NCI-H460 (cell line): Measurements from ENCODE around the gene TMCO4. TPM values are rescaled to one million over a fixed set of nuclear protein-coding genes. Genes with fewer than 3 reads are reported as not detected.
"Not testable (repeated sequence)": the region's sequence is repeated elsewhere in the genome, so short reads cannot be mapped to it uniquely, and the experiment has no call there.

ENCODE experiments used
- DNase-seq: peaks from one replicate; pipeline ENCODE4 v3.0.0-alpha.2; 2016; ENCODE audit warnings: low read depth; ENCODE audit errors: extremely low read depth
- total RNA-seq: library from RNA; depleted of rRNA; stranded (reverse); fragments of >200 nt; shearing (Covaris generic); gene quantifications from 2 replicates; pipeline ENCODE4 v1.2.3, GENCODE V29; 2014

The TMCO4 gene
- total RNA-seq, 1 experiment from 2014 or later: 4.7 TPM

DNA sequence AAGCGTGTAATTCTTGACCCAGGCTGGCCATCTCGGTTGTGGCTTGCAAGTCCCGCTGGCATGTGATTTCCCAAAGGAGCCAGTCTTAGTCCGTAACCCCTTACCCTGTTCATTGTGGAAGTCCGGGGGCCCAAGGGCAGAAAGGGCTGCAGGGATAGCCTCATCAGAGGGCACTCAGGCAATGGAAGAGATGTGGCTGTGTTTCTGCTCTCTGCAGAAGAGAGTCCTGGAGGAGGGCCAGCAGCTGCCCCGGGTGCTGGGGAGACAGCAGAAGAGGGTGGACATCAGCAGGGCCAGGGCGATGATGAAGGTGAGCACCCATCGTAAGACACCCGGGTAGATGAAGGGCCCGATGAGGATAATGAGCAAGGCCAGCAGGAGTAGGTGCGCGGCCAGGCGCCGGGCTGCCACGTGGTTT is 14.5 kb upstream of the TMCO4 start:
- DNase-seq: no peak

DNA sequence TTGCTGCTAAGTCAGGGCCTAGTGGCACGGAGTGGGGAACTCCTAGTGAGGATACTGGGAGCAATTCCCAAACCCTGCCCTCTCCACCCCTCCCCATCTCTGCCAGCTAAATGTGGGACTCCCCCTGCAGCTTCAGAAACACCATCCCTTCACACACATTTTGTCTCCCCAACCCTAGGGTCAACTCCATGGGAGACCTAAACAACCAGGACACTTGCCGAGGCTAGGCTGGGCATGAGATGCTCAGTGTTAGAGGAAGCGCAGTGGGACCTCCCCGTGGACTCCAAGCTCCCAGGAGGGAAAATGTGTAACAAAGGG is 13.9 kb upstream of the TMCO4 start:
- no peak for DNase-seq

DNA sequence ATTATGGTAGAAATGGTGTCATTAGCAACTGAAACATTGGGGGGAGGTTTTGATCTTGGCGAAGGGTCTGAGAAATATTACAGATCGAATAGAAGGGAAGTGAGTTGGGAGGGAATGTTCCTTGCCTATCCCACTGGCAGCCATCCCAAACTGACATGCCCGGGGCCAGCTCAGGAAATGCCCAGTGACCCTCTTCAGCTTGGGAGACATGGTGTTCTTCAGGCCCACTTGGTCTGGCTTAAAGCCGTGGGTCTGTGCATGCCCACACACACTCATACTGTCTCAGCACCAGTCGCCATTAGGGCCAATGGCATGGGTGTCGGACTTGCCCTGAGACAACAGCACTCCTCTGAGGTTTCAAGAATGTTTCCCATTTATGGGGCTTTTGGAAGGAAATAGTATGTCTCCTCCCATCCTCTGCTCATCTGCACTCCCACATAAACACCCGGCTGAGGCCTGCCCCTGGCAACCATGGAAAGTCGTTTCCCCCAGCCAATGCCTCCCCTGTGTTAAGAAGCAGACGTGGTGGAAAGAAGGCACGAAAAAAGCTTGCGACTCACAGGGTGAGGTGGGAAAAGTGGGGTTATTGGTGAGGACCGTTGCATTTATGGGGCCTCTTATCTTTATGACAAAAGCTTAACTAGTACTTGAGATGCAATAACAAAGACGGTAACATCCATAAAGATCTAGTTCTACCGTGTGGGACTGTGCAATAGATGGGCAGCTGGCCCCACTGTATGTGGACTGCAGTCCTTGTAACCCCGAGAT is 13.3 kb upstream of the TMCO4 start:
- no peak for DNase-seq

DNA sequence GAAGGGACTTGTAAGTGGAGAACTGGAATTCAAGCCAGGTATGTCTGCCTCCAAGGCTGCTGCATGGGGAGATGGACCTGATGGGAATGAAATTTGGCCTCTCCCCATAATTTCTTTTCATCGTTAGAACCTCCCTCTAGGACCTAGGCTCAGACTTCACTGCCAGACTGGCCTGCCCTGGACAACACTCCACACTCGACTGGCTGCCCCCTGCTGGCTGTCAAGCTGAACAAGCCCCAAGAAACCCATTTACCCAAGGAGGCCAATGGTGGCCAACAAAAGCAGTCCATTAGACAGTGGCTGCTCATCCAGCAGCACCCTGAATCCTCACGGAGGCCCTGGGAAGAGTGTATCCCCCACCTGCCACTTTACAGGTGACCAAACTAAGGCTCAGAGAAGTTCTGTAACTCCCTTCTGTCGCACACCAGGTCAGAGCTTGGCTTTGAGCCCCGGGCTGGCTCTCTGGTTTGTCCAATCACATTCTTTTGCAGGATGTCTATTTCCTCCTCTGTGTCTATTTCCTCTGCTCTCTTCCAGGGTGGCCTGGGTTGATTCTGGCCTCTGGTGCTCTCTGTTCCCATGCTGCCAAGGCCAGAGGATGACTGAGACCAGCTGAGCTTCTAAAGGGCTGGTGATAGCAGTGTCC is 11.6 kb upstream of the TMCO4 start:
- DNase-seq: no peak

DNA sequence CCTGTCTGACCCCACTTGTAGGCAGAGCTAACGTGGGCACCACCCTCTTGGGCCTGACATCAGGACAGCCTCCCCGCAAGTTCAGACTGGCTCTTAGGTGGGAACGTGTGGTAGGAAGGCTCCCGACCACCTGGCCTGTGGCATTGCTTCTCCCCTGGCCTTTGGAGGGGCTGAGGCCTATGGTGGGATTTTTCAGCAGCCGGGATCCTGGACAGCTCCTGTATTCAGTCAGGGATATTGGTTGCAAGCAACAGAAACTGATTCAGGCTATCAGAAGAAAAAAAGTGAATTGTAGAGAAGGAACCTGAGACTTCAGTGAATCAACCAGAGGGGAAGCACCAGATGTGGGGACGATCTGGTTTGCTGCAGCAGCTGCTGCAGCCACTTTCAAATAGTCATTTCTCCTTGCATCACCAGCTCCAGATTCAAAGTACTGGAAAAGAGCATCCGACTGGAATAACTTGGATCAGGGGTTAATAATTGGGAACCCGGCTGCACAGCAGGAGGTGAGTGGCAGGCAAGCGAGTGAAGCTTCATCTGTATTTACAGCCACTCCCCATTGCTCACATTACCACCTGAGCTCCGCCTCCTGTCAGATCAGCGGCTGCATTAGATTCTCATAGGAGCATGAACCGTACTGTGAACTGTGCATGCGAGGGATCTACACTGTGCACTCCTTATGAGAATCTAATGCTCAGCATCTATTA is 9.5 kb upstream of the TMCO4 start:
- no peak for DNase-seq

DNA sequence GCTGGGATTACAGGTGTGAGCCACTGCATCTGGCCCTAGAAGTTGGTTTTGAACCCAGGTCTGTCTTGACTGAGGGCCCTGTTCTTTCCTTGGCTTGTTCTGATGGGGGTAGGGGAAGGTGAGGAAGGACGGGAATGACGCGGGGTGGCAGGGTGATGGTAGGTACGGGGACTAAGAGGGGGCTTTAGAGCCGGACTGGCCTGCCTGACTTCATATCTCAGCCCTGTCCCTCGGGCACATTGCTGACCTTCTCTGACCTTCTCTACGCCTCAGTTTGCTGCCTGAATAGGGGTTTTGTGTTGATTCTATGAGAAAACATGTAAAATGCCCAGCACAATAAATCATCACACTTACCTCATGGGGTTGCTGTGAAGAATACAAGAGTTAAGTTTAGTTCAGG is 8.6 kb upstream of the TMCO4 start:
- no peak for DNase-seq

DNA sequence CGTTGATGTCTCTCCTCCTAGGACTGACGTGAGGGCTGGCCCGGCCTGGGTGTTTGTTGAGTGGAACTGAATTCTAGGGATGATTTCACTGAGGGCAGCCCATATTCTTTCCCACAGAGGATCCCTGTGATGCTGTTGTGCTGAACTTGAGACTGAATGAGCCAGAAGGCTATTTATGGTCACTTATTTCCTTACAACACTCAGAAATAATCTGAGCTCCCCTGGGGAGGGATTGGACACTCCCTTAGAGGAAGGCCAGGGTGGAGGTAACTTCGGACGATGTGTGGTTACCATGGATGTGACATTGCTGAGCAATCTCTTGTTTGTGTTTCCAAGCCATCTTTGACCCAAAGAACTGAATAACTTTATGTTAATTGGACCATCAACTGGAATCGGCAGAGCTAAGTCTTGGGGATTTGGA is 5.1 kb upstream of the TMCO4 start:
- no peak for DNase-seq

DNA sequence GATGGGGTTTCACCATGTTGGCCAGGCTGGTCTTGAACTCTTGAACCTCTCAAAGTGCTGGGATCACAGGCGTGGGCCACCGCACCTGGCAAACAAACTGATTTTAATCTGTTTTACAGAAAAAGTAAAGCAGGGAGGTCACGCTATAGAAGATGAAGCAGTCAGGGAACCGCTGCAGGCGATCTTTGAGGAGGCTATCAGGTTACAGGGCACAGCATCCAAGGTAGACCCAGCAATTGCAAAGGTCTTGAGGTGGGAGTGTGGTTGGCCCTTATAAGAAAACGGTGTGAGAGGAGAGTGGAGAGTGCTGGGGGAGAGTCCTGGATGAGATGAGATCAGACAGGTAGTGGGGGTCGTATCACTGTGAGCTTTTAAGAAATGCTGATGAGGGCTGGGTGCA is 2.6 kb upstream of the TMCO4 start:
- DNase-seq: no peak

DNA sequence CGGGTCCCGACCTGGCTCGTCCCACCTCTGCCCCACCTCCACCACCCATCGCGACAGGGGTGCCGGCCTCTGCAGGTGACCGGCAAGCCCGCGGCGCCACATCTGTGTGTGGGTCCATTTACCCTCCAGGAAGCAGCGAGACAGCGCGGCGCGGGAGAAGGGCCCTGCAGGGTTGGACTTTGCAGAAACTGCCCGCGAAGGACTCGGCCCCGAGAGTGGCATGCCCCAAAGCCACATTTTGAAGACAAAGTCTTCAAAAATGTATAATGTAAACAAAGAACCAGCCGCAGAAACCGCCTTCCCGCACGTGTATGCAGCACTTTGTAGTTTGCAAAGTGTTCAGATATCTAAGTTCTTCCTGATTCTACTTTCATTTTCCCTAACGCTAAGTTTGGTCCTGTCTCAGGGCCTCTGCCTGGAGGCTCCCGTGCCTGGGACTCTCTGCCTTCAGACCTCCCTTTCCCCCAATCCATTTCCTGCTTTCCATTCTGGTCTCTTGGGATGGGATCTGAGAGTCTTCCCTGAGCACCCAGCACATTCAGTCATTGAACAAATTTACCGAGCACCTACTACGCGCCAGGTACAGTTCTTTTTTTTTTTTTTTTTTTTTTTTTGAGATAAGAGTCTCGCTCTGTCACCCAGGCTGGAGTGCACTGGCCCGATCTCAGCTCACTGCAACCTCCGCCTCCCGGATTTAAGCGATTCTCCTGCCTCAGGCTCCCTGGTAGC is 524 bp upstream of the TMCO4 start:
- DNase-seq: no peak

DNA sequence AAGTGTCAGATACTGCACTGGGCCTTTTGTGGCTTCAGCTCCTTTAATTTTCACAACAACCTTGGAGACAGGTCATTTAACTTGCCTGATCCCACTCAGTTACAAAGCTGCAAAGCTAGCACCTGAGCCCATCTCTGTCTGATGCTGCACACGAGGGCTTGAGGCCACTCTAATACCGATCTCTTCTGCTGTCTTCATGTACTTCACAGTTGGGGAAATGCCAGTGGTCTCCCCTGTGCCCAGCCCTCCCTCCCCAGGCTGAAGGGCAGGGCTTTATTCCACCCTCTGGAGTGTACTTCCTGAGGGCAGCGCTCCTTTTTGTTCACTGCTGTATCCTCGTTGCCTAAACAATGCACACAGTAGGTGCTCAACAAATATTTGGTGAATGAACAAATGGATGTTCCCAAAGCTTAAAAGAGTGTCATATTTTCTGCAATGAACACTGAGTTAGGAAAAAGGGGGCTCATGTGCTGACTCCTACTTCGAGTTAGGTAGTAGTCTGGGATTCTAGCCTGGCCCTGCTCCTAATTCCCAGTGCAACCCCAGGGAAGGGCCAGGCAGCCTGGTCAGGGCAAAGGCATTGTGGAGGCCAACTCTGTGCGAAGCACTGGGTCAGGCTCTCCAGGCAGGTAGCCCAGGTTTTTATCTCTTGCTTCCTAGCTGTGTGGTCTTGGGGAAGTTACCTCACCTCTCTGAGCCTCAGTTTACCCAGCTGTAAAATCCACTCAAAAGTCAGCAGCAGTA is 1.1 kb downstream of the TMCO4 start:
- no peak for DNase-seq

DNA sequence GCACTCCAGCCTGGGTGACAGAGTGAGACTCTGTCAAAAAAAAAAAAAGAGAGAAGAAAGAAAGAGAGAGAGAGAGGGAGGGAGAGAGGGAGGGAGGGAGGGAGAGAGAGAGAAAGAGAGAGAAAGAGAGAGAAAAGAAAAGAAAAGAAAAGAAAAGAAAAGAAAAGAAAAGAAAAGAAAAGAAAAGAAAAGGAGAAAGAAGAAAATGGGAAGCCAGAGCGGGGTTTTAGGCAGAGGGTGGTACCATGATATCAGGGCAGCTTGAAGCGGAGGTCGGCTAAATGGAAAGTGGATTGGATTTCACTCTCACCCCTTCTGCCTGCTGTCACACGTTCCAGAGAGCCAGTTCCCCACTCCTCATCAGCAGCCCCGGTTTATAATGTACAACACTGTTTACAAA is 1.9 kb downstream of the TMCO4 start:
- no peak for DNase-seq

DNA sequence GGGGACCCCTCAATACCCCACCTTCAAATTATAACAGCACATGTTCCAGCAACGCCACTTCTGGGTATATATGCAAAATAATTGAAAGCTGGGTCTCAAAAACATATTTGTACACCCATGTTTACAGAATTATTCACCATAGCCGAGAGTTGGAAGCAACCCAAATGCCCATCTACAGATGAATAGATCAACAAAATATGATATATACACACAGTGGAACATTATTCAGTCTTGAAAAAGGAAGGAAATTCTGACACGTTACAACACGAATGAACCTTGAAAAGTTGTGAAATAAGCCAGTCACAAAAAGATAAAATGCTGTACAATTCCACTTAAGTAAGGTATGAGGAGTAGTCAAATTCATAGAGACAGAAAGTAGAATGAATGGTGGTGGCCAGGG is 5.1 kb downstream of the TMCO4 start:
- DNase-seq: no peak

DNA sequence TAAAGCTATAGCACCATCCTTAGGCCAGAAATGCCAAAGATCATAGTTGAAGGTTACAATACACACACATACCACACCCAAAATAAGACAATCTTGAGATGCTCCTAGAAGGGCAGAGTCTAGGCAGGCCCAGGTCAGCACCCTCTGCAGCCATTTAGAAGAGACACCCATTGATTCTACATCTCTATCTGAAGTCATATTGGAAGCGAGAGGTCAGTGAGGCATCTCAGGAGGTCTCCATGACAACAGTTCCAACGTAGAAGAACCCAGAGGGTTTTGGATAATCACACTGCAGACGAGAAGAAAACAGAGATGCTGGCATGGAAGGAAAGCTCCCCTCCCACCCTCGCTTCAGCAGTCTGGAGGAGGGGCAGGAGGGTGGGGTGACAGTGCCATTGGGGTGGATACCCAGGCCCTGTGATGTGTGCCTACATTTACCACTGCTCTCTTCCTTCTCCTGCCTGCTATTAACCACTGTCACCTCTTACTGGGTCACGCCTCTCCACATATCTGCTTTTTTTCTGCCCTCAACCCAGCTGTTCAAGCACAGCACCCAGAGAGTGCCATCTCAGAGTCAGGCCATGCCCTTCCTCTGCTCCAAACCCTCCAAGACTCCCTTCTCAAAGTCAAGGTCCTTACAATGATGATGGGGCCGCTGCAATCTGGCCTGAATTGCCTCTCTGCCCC is 6.2 kb downstream of the TMCO4 start:
- DNase-seq: no peak

DNA sequence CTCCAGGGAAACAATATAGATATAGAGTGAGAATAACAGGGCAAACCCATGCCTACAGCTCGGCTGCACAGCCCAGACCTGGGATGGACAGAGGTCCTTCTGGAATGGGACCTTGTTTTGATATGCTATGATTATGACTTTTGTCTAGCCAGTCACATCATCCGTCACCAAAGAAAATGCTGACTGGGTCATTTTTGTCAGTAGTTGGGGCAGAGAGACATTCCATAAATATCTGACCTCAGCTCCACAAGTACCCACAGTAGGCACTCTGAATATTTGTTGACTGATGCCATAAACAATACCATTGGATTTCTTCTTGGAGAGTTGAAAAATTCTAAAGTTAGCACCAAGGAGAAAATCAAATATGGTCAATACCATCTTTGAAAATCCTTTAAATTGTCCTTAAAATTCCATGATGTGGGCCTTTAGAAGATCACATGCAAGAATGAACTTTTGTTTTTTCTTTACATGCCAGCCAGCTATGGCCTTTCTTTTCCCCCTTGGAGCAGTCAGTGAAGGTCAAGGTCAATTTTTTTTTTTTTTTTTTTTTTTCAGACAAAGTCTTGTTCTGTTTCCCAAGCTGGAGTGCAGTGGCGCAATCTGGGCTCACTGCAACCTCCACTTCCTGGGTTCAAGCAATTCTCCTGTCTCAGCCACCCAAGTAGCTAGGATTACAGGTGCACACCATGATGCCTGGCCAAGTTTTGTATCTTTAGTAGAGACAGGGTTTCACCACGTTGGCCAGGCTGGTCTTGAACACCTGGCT is 7.3 kb downstream of the TMCO4 start:
- no peak for DNase-seq

DNA sequence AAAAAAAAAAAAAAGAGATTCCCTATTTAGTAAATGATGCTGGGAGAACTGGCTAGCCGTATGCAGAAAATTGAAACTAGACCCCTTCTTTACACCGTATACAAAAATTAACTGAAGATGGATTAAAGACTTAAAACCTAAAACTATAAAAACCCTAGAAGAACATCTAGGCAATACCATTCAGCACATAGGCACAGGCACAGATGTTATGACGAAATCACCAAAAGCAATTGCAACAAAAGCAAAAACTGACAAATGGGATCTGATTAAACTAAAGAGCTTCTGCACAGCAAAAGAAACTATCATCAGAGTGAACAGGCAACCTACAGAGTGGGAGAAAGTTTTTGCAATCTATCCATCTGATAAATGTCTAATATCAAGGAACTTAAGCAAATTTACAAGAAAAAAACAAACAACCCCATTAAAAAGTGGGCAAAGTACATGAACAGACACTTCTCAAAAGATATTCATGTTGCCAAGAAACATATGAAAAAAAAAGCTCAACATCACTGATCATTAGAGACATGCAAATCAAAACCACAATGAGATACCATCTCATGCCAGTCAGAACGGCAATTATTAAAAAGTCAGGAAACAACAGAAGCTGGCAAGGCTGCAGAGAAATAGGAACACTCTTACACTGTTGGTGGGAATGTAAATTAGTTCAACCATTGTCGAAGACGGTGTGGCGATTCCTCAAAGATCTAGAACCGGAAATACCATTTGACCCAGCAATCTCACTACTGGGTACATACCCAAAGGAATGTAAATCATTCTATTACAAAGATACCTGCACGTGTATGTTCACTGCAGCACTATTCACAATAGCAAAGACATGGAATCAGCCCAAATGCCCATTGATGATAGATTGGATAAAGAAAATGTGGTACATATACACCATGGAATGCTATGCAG is 9.4 kb downstream of the TMCO4 start:
- not testable (repeated sequence) for DNase-seq

DNA sequence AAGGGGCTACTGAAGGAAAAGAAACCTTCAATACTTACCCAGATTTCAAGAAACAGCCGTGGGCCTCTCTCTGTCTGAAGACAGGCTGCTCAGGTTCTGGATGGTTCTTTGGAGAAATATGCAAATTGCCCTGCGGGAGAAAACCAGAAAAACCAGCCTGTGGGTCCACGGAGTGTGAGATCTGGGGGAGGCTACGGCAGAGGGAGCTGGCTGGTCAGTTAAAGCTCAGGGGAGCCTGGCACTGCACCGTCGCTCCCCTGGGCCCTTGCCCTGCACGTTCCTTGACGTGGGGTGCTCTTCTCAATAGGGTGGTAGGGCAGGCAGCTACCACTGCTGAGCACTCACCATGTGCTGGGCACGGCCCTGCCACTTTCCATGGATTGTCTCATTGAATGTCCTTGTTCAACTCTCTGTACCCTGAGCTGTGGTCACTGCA is 12.7 kb downstream of the TMCO4 start:
- DNase-seq: no peak

DNA sequence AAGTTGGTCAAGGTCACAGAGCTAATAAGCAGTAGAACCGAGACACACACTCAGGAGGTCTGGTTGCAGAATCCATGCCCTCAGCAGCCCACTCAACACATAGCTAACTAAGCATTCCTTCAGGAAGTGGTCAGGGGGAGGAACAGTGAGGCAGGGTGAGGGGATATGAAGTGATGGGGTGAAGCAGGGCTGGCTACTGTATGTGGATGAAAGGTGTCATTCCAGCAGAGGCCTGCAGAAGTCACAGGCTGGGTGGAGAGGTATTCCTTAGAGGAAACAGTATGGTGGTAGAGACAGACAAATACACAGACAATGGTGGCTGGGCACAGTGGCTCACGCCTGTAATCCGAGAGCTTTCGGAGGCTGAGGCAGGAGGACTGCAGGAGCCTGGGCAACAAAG is 14.1 kb downstream of the TMCO4 start:
- no peak for DNase-seq

DNA sequence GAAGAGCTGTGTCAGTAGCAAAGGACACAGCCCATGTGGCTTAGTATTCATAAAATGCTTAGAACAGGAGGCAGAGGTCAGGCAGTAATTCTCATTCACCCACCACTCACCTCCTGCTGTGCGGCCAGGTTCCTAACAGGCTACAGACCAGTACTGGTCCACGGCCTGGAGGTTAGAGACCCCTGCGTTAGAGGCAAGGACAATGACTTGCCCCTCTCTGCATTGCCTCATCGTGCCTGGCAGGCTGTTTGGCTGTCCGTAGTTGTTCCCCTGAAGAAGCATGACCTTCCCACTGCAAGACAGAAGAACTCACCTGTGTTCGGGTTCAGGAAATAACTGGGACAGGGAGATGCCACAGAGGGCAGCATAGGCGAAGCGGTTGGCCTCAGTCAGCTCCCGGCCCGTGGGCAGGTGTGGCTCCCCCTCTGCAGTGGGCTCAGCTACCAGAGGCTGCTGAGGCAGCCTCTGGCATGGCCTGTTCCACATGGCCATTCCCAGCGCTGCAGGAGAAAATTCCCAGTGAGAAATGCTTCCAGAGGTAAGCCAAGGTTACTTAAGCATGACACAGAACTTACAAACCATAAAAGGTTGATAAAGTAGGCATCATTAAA is 19.3 kb downstream of the TMCO4 start:
- no peak for DNase-seq
